OCI-LY3 (cell line): ENCODE measurements around the gene F8A2.

Source experiments
- CTCF ChIP-seq: fragments of 200-600, 300-600 bp; sonication (generic); IDR thresholded peaks from 2 replicates; pipeline ENCODE4 v1.5.1; 2014; ENCODE audit warnings: antibody characterized with exemption, low read length, low read depth
- EZH2phosphoT487 ChIP-seq: fragments of 200-600 bp; shearing (Covaris generic); IDR thresholded peaks from 2 replicates; pipeline ENCODE4 v1.6.1; 2018; ENCODE audit warnings: antibody characterized with exemption, mixed run types, low read depth

GRCh38 chrX:155389634-155390033, 7.7 kb downstream of the F8A2 start:
- no peak for TF ChIP-seq CTCF
- TF ChIP-seq EZH2phosphoT487: no peak
